Measurements from ENCODE around the gene PDE4D.

GRCh38 chr5:59891962-59892643 is 1.4 kb downstream of the PDE4D start:
- TF ChIP-seq CTCF (IDR thresholded peaks at IDR 0.05) (no peak), TCF7L2 (IDR thresholded peaks at IDR 0.05; ENCODE audit: low read depth, low read length) (no peak), POLR2AphosphoS5 (IDR thresholded peaks at IDR 0.05; ENCODE audit: low read depth, low read length) (no peak), REST (IDR thresholded peaks at IDR 0.05; ENCODE audit: insufficient read depth in 1 of 2, low read depth in 2 of 2, low read length in 1 of 2) (no peak), SIN3A (IDR thresholded peaks at IDR 0.05; ENCODE audit: borderline replicate concordance, insufficient read depth, low read depth, low read length) (no peak)
